ENCODE data around the gene ZBTB17.
"Not testable (repeated sequence)": the region's sequence is repeated elsewhere in the genome, so short reads cannot be mapped to it uniquely, and the experiment has no call there.

ZBTB17 gene

DNA sequence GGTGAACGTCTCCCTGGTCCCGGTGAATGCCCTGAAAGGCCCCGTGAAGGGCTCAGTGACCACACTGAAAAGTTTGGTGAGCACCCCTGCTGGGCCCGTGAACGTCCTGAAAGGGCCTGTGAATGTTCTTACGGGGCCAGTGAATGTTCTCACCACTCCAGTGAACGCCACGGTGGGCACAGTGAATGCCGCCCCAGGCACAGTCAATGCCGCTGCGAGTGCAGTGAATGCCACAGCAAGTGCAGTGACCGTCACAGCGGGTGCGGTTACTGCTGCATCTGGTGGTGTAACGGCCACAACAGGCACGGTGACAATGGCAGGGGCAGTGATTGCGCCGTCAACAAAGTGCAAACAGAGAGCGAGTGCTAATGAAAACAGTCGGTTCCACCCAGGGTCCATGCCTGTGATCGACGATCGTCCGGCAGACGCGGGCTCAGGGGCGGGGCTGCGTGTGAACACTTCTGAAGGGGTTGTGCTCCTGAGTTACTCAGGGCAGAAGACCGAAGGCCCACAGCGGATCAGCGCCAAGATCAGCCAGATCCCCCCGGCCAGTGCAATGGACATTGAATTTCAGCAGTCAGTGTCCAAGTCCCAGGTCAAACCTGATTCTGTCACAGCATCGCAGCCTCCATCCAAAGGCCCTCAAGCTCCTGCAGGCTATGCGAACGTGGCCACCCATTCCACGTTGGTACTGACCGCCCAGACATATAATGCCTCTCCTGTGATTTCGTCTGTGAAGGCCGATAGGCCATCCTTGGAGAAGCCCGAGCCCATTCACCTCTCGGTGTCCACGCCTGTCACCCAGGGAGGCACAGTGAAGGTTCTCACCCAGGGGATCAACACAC, 41.5 kb downstream of the ZBTB17 start:
- no peak for DNase-seq (ENCODE audit: low spot score)

DNA sequence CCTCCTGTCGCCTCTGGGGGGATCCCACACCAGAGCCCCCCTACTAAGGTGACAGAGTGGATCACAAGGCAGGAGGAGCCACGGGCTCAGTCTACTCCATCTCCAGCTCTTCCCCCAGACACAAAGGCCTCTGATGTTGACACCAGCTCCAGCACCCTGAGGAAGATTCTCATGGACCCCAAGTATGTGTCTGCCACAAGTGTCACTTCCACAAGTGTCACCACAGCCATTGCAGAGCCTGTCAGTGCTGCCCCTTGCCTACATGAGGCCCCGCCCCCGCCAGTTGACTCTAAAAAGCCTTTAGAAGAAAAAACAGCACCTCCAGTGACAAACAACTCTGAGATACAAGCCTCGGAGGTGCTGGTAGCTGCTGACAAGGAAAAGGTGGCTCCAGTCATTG, 42.2 kb downstream of the ZBTB17 start:
- no peak for DNase-seq (ENCODE audit: low spot score)

DNA sequence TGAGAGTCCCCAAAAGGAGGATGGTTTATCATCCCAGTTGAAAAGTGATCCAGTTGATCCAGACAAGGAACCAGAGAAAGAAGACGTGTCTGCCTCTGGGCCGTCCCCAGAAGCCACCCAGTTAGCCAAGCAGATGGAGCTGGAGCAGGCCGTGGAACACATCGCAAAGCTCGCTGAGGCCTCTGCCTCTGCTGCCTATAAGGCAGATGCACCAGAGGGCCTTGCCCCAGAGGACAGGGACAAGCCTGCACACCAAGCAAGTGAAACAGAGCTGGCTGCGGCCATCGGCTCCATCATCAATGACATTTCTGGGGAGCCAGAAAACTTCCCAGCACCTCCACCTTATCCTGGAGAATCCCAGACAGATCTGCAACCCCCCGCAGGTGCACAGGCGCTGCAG, 43.3 kb downstream of the ZBTB17 start:
- DNase-seq (ENCODE audit: low spot score): no peak

DNA sequence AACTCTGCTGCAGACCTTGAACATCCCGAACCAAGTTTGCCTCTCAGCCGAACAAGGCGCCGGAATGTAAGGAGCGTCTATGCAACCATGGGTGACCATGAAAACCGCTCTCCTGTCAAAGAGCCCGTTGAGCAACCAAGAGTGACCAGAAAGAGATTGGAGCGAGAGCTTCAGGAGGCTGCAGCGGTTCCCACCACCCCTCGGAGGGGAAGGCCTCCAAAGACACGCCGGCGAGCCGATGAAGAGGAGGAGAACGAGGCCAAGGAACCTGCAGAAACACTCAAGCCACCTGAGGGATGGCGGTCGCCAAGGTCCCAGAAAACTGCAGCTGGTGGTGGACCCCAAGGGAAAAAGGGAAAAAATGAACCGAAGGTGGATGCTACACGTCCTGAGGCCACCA, 44.0 kb downstream of the ZBTB17 start:
- no peak for DNase-seq (ENCODE audit: low spot score)

DNA sequence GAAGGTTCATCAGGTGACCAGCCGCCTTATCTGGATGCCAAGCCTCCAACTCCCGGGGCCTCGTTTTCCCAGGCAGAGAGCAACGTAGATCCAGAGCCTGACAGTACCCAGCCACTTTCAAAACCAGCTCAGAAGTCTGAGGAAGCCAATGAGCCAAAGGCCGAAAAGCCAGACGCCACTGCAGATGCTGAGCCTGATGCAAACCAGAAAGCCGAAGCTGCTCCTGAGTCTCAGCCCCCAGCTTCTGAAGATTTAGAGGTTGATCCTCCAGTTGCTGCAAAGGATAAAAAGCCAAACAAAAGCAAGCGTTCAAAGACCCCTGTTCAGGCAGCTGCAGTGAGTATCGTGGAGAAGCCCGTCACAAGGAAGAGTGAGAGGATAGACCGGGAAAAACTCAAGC, 44.5 kb downstream of the ZBTB17 start:
- no peak for DNase-seq (ENCODE audit: low spot score)

DNA sequence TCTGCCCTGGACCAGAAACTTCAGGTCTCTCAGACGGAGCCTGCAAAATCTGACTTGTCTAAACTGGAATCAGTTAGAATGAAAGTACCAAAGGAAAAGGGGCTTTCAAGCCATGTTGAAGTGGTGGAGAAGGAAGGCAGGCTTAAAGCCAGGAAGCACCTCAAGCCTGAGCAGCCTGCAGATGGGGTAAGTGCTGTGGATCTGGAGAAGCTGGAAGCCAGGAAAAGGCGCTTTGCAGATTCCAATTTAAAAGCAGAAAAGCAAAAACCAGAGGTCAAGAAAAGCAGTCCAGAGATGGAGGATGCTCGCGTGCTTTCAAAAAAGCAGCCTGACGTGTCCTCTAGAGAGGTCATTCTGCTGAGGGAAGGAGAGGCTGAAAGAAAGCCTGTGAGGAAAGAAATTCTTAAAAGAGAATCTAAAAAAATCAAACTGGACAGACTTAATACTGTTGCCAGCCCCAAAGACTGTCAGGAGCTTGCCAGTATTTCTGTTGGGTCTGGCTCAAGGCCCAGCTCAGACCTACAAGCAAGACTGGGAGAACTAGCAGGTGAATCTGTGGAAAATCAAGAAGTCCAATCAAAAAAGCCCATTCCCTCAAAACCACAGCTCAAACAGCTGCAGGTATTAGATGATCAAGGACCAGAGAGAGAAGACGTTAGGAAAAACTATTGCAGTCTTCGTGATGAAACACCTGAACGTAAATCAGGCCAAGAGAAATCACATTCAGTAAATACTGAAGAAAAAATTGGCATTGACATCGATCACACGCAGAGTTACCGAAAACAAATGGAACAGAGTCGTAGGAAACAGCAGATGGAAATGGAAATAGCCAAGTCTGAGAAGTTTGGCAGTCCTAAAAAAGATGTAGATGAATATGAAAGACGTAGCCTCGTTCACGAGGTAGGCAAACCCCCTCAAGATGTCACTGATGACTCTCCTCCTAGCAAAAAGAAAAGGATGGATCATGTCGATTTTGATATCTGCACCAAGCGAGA, 46.6 kb downstream of the ZBTB17 start:
- DNase-seq (ENCODE audit: low spot score): no peak

DNA sequence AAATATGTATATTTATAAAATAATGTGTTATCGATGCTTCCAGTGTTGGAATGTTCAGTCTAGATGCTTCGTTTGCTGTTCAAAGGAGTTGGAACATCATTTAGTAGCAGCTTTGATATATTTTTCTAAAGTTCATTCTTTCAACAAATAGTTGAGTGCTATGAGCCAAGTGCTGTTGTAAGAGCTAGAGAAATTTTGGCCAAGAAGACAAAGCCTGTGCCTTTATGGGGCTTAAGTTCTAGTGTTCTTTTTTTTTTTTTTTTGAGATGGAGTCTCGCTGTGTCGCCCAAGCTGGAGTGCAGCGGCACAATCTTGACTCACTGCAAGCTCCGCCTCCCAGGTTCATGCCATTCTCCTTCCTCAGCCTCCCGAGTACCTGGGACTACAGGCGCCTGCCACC, 49.5 kb downstream of the ZBTB17 start:
- DNase-seq (ENCODE audit: low spot score): not testable (repeated sequence)

DNA sequence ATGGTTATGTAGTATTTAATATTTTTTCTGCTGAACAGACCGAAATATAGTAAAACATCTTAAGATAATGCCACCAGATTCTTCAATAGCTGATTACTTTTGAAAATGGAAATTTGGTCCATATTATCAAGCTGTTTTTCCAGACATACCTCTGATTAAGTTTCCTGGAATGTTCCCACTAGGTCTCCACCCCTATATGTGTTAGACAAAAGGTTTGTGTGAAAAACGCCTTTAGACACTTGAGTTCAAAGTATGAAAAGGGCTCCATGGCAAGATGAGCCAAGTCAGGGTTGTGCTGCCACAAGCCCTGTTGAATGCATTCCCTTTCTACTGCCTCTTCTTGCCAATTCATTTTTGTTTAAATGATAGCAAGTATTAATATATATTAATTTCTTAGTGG, 52.7 kb downstream of the ZBTB17 start:
- DNase-seq (ENCODE audit: low spot score): no peak

DNA sequence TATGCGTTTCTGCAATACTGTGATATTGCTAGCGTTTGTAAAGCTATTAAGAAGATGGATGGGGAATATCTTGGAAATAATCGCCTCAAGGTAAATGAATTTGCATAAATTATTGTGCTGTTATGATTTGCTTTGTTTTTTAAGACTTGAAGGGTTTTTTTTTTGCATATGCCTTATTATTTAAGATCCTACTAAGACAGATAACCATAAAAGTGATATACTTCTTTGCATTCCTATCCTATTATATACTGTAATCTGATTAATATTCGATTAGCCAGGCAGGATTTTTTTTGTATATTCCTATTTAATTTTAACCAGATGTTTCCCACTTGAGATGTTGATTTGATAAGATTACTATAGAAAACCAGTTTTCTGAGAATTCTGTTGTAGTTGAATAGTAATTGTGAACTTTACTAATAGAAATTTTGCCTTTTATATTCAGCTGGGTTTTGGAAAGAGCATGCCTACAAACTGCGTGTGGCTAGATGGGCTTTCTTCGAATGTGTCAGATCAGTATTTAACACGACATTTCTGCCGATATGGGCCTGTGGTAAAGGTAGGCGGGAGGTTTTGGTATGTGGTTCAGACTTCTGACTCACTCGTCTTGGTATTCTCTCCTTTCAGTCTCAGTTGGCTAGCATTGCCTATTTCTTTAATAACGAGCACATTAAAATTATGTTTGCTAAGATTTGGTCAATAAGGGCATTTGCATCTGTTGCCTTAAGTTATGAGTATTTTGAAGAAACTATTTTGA, 56.8 kb downstream of the ZBTB17 start:
- no peak for DNase-seq (ENCODE audit: low spot score)

DNA sequence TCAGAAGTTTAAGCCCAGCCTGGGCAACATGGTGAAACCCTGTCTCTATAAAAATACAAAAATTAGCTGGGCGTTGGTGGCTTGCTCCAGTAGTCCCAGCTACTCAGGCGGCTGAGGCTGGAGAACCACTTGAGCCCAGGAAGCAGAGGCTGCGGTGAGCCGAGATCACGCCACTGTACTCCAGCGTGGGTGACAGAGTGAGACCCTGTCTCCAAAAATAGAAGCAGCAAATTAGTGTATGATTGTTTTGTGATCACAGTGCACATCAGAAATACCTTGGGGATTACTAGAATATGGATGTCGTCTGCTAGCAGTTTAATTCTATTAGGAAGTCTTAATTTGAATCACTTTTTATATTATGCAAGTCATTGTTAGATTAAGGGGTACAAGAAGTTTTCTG, 59.0 kb downstream of the ZBTB17 start:
- no peak for DNase-seq (ENCODE audit: low spot score)

DNA sequence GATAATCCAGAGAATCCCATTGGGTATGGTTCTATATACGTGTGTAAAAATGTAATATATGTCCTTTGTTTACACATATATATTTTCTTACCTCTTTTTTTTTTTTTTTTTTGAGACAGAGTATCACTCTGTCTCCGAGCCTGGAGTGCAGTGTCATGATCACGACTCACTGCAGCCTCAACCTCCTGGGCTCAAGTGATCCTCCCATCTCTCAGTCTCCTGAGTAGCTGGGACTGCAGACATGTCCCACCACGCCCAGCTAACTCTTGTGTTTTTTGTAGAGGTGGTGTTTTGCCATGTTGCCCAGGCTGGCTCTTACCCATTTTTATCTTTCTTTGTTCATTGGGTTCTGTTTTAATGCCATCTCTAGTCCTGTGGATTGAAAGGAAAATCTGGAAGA, 59.5 kb downstream of the ZBTB17 start:
- no peak for DNase-seq (ENCODE audit: low spot score)

DNA sequence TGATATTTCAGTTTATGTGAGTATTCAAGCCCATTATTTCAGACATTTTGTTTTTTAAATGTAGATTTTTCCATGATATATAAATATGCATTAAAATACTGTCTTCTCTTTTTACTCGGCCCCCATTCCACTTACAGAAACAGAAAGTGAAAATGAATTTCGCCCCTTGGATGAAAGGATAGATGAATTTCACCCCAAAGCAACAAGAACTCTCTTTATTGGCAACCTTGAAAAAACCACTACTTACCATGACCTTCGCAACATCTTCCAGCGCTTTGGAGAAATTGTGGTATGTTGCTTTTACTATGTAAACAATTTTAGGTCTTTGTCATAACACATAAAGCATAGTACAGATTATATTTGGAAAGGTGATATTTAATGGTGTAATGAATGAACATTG, 59.9 kb downstream of the ZBTB17 start:
- DNase-seq (ENCODE audit: low spot score): no peak

DNA sequence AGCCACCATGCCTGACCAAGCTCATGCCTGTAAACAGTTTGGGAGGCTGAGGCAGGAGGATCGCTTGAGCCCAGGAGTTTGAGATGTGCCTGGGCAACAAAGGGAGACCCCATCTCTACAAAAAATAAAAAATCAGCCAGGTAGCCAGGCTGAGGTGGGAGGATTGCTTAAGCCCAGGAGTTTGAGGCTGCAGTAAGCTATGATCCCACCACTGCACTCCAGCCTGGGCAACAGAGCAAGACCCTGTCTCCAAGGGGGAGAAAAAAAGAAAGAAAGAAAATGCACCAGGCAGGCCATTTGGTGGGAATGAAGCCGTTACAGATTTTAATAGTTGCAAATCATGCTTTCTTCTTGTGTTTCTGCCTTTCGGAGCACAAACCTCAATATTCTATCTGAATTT, 62.3 kb downstream of the ZBTB17 start:
- DNase-seq (ENCODE audit: low spot score): not testable (repeated sequence)

DNA sequence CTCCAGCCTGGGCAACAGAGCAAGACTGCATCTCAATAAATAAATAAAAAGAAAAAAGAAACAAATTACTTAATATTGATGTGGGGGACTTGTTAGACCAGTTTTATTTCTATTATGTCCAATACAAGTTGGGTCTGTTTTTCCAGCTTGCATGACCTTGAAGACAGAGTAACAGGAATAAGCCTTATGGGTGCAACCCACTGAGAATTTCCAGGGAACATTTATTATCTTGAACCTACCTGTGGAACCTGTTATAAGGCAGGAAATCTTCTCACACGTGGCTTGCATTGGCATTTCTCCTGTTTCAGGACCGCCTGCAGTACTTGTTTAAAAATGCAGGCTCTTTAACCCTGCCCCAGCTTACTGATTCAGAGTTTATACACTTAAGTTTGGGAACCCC, 64.0 kb downstream of the ZBTB17 start:
- no peak for DNase-seq (ENCODE audit: low spot score)

DNA sequence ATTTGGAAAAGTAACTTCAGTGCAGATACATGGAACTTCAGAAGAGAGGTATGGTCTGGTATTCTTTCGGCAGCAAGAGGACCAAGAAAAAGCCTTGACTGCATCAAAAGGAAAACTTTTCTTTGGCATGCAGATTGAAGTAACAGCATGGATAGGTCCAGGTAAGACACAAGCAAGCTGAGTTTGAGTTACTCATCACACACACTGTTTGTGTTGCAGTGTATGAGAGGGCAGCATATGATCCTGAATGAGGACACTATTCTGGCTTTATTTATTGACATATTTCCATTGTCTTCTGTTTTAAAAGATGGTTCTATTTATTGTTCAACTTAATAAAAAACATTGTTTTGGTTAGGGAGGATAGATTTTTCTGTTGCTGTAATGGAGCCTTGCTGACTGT, 64.8 kb downstream of the ZBTB17 start:
- DNase-seq (ENCODE audit: low spot score): no peak

DNA sequence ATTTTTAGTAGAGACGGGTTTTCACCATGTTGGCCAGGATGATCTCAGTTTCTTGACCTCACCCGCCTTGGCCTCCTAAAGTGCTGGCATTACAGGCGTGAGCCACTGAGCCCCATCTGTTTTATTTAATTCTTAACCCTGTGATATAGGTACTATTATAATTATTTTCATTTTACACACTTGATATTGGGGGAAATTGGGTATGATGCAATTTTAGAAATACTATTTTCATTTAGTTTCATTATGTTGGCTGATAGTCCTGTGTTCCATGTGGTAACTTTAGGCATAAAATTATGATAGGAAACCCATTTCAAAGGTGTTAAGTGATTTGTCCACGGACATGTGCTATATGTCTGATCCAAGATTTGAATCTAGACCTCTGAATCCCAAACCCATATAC, 67.3 kb downstream of the ZBTB17 start:
- no peak for DNase-seq (ENCODE audit: low spot score)

DNA sequence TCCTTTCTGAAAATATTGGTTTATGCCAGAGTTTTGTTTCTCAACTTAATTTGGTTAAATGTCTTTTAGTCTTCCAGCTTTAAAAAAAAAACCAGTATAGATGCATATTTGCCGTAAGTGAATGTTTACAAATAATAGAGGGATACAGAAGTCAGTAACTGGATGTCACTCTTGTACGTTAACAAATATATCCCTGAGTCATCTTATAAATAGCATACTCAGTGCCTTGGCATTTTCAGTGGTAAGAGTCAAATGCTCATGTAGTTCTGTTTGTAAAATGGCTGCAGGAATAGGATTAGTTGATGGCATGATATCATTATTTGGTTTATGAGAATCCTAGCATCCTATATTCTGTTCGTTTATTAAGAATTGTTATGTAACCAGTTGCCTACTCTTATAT, 73.0 kb downstream of the ZBTB17 start:
- no peak for DNase-seq (ENCODE audit: low spot score)

DNA sequence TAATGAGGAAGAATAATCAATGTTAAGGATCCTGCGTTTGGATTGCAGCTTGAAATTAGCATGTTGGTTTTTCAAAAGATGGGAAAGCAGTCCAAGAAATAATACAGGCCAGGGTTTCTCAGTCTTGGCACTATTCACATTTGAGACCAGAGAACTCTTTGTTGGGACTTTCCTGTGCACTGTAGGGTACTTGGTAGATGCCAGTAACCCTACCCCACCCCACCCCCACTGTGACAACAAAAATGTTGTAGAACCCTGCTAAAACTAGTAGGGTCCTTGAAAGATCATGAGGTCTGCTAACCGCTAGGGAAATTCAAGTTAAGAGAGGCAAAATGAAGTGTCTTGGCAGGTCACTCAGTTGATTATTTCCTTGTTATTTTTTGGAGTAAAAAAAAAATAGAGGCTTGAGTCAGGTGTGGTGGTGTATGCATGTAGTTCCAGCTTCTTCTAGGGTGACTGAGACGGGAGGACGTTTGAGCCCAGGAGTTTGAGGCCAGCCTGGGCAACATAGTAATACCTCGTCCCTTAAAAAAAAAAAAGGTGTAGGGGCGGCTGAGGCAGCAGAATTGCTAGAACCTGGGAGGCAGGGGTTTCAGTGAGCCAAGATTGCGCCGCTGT, 75.1 kb downstream of the ZBTB17 start:
- no peak for DNase-seq (ENCODE audit: low spot score)

DNA sequence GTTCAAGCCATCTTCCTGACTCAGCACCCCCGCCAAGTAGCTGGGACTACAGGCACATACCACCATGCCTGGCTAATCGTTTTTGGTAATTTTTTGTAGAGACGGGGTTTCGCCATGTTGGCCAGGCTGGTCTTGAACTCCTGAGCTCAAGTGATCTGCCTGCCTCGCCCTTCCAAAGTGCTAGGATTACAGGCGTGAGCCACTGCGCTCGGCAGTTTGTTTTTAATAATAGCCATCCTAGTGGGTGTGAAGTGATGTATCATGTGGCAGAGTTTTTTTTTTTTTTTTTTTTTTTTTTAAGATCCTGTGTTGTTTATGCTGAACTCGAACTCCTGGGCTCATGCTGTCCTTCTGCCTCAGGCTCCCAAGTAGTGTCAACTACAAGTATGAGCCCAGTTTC, 76.6 kb downstream of the ZBTB17 start:
- no peak for DNase-seq (ENCODE audit: low spot score)

DNA sequence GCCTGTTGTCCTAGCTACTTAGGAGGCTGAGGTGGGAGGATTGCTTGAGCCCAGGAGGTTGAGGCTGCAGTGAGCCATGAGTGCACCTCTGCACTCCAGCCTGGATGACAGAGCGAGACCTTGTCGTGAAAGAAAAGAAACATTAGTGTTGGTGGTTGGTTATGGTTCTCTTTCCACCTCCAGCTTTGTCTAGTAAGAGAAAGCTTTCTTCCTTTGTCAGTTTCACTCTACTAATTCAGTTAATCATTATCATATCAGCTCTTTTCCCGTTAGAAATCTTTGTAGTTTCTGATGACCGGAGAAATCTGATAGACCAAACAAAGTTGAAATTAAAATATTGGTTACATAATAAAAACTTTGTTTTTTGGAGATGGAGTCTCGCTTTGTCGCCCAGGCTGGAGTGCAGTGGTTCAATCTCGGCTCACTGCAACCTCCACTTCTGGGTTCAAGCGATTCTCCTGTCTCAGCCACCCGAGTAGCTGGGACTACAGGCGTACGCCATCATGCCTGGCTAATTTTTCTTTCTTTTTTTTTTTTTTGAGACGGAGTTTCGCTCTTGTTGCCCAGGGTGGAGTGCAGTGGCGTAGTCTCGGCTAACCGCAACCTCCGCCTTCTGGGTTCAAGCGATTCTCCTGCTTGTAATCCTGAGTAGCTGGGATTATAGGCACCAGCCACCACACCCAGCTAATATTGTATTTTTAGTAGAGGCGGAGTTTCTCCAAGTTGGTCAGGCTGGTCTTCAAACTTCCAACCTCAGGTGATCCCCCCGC, 78.9 kb downstream of the ZBTB17 start:
- DNase-seq (ENCODE audit: low spot score): not testable (repeated sequence)

DNA sequence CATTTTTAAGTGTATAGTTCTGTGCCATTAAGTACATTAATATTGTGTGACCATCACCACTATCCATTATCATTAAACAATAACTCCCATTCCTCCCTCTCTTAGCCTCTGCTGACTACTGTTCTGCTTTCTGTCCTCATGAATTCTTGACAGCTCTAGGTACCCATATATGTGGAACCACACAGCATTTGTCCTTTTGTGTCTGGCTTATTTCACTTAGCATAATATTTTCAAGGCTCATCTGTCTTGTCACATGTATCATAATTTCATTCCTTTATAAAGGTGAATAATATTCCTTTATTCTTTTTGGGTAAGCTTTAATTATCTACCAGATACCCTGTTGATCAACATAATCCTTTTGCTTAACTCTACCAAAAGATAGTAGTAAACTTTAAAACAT, 80.7 kb downstream of the ZBTB17 start:
- no peak for DNase-seq (ENCODE audit: low spot score)
